NCI-H748 (cell line): Measurements from ENCODE around the gene CCDC185.

Experiments used
- DNase-seq: peaks from one replicate; lab custom pipeline; 2025; ENCODE audit not compliant: unreplicated experiment; lab: John Stamatoyannopoulos, UW

Gene CCDC185

GRCh38 chr1:223429821-223430220, 36.6 kb downstream of the CCDC185 start:
- DNase-seq: no peak

GRCh38 chr1:223430236-223430635, 37.0 kb downstream of the CCDC185 start:
- no peak for DNase-seq

GRCh38 chr1:223437151-223437550, 43.9 kb downstream of the CCDC185 start:
- DNase-seq: no peak

- DNase-seq: no peak
Observed at GRCh38 chr1:223443397-223443796, 50.2 kb downstream of the CCDC185 start.

GRCh38 chr1:223444411-223444810, 51.2 kb downstream of the CCDC185 start:
- DNase-seq: no peak
